ENCODE results near the gene STK32C. TPM values are rescaled to one million over a fixed set of nuclear protein-coding genes. Genes with fewer than 3 reads are reported as not detected.

The STK32C gene
- total RNA-seq, 4 donors from 2014 or later, result 1.3 to 5.6 (median 4.7) TPM

DNA sequence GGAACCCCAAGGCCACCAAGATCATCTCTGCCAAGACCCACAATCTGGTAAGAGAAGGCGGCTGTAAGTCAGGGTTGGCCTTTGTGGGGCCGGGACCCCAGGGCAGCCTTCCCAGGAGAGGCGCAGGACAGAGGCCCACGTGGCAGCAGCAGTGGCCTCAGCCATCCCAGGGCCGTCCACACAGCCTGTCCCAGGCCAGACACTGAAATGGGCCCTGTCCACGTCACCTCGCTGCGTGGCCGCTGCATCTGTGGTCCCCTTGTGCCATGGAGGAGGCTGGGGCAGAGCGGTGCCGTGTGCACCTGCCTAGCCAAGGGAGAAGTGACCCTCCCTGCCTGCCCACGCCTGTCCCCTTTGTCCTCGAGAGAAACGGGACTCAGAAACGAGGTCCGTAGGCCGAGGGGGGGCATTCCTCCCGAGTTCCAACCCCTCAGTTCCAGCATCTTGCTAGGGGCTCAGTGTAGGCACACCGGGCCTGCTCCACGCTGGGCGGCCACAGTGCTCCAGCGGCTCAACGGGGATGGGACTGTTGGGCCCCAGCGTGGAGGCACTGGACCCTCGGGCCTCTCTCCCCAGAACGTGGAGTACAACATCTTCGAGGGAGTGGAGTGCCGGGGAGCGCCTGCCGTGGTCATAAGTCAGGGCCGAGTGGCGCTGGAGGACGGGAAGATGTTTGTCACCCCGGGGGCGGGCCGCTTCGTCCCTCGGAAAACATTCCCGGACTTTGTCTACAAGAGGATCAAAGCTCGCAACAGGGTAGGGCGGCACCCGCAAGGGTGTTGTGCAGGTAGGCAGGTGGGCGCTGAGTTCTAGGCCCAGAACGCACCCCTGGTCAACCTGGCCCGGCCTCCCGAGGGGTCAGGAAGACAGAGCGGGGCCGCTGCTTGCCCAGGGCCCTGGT lies 105.4 kb downstream of the STK32C start:
- Histone ChIP-seq H3K9me3 (no peaks in the 10 kb centered on the region), H3K36me3 (no peaks in the 10 kb centered on the region), H3K4me1 (no peaks in the 10 kb centered on the region), H3K4me3 (no peak overlapping the region), H3K27ac (no peak overlapping the region), H3K27me3 (no peaks in the 10 kb centered on the region)
- TF ChIP-seq EP300 (IDR thresholded peaks at IDR 0.05) (no peak), POLR2AphosphoS5 (IDR thresholded peaks at IDR 0.05) (no peak), POLR2A (IDR thresholded peaks at IDR 0.05) (no peak)
- TF ChIP-seq, protein P1, sequence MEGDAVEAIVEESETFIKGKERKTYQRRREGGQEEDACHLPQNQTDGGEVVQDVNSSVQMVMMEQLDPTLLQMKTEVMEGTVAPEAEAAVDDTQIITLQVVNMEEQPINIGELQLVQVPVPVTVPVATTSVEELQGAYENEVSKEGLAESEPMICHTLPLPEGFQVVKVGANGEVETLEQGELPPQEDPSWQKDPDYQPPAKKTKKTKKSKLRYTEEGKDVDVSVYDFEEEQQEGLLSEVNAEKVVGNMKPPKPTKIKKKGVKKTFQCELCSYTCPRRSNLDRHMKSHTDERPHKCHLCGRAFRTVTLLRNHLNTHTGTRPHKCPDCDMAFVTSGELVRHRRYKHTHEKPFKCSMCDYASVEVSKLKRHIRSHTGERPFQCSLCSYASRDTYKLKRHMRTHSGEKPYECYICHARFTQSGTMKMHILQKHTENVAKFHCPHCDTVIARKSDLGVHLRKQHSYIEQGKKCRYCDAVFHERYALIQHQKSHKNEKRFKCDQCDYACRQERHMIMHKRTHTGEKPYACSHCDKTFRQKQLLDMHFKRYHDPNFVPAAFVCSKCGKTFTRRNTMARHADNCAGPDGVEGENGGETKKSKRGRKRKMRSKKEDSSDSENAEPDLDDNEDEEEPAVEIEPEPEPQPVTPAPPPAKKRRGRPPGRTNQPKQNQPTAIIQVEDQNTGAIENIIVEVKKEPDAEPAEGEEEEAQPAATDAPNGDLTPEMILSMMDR (IDR thresholded peaks at IDR 0.05), result no peak
- DNase-seq (ENCODE audit: low spot score in 2 of 2), result no peak
- 87% methylated on average over 42 of the region's 48 CpGs for WGBS

DNA sequence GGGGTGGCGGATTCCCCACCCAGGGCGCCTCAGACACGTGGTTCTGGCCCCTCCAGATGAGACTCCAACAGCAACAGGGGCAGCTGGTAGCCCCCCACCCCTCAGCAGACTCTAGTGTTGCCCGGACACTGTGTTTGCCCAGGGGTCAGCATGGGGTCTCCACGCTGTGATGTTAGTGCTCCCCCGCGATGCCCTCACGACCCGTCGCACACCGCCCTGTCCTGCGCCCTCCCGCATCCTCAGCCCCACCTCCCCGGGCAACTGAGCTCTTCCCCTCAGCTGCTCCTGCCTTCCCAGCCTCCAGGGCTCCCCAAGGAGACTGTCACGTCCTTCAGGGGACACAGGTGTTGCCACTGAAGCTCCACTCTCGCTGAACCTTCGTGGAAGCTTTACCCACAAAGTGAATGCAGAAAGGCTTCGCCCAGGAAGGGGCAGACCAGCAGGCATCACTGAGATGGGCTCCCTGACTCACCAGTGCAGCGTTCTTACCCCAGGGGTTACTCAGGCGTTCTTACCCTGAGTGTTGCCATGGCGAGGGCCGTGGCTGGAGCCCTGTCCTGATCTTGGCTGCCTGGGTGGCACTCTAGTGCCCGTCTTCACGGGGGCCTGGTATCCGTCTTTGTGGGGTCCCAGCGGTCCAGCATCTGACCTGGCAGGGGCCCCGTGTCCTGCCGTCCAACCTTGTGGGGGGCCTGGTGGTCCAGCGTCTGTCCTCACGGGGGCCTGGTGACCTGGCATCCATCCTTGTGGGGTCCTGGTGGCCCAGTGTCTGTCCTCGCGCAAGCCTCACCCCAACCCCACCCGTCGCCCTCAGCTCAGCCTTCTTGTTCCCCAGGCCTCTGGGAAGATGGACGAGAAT lies 106.4 kb downstream of the STK32C start:
- Histone ChIP-seq H3K4me3 (no peak overlapping the region), H3K27me3 (peaks cover 3% of the 10 kb centered on the region), H3K27ac (no peak overlapping the region), H3K36me3 (no peaks in the 10 kb centered on the region), H3K9me3 (no peaks in the 10 kb centered on the region), H3K4me1 (no peaks in the 10 kb centered on the region)
- WGBS, result 89% methylated on average over 18 of the region's 35 CpGs
- DNase-seq (ENCODE audit: low spot score in 2 of 2), result no peak
- no peak for TF ChIP-seq POLR2AphosphoS5 (IDR thresholded peaks at IDR 0.05)
- TF ChIP-seq, protein P1 (IDR thresholded peaks at IDR 0.05), result no peak

DNA sequence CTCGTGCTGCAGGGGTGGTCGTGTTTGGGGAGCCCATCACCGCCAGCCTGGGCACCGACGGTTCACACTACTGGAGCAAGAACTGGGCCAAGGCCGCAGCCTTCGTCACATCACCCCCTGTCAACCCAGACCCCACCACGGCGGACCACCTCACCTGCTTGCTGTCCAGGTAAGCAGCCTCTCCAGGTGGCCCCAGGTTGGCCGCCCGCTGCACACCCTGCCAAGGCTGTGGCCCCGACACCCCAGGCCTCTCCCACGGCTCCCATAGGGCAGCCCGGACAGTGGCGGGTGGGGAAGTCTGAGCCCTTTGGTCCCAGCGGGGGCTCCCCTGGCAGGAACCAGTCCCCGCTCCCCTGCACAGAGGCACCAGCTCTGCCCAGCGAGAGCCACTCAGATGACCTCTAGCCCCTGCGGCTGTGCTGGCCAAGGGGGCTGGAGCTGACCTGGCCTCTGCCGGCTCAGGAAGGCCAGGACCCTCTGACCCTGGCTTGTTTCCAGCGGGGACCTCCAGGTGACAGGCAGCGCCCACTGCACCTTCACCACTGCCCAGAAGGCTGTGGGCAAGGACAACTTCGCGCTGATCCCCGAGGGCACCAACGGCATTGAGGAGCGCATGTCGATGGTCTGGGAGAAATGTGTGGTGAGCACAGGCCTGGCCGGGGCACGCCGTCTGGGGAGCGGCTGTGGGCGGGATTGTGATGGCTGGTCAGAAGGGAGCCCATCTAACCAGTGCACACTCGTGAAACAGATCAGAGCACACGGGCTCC lies 107.2 kb downstream of the STK32C start:
- 87% methylated on average over 13 of the region's 35 CpGs for WGBS
- TF ChIP-seq POLR2AphosphoS5 (IDR thresholded peaks at IDR 0.05), result no peak
- TF ChIP-seq EP300 (IDR thresholded peaks at IDR 0.05), result no peak
- no peak for TF ChIP-seq POLR2A (IDR thresholded peaks at IDR 0.05)
- TF ChIP-seq, protein P1 (IDR thresholded peaks at IDR 0.05), result no peak
- no peak overlapping the region for H3K4me3 ChIP-seq
- H3K9me3 ChIP-seq, result no peaks in the 10 kb centered on the region
- H3K36me3 ChIP-seq, result no peaks in the 10 kb centered on the region
- no peak overlapping the region for H3K27ac ChIP-seq
- H3K27me3 ChIP-seq, result peaks cover 3% of the 10 kb centered on the region
- no peak for DNase-seq (ENCODE audit: low spot score in 2 of 2)
- no peaks in the 10 kb centered on the region for H3K4me1 ChIP-seq

DNA sequence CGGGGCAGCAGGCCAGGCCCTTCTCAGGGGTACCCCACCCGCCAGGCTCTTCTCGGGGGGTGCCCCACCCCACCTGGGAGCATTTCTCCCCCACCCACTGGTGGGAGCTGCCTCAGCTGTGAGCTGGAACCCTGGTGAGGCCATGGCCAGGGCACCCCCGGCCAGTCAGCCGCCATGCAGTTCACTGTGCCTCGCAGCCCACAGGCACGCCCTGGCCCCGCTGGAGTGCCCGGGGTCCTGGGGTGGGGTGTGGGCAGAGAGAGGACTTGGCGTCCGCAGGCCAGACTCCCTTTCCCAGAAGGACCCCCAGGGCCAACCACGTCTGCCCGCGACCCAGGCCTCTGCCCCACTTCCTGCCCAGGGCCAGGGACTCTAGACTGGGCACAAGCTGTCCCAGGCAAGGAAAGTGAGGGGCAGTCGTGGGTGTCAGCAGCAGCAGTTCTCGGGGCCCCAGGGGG lies 107.9 kb downstream of the STK32C start:
- Histone ChIP-seq H3K27ac (no peak overlapping the region), H3K9me3 (no peaks in the 10 kb centered on the region), H3K4me3 (no peak overlapping the region), H3K36me3 (no peaks in the 10 kb centered on the region), H3K27me3 (peaks cover 3% of the 10 kb centered on the region), H3K4me1 (no peaks in the 10 kb centered on the region)
- WGBS, result 79% methylated on average over 11 of the region's 16 CpGs
- DNase-seq (ENCODE audit: low spot score in 2 of 2), result no peak
- TF ChIP-seq, protein P1 (IDR thresholded peaks at IDR 0.05), result no peak

Data from suprapubic skin (tissue), 4 donors.